ENCODE results near the gene STN1. TPM values are rescaled to one million over a fixed set of nuclear protein-coding genes. Genes with fewer than 3 reads are reported as not detected.

The STN1 gene
- total and polyA plus RNA-seq, 12 donors, result 16.5 to 38.7 (median 31.4) TPM

DNA sequence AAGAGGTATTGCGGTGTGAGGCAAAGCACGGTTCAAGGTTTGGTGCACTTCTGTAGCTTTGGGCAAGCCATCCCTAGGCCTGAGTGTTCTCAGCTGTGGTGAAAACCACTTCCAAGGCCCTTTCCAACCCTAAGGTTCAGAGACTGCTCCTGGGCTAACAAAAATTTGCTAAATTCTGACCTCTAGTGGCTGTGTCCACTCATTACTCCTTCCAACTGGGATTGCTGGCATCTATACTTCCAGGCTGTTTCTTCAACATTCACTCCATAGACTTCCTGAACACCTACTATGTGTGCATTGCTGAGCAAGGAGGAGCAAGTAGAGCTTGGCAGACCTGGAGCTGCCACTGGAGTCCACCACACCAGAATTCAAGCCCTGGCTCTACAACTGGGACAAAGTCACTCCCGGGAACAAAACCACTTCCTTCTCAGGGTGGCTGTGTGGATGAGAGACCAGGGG is 33.3 kb downstream of the STN1 start:
- ATAC-seq (peak; percentile 19 to 61 (median 42)), DNase-seq (peak in 1 of 2 donors; percentile 32)
- WGBS, 2 donors, result 64 to 68% methylated on average over 3 of the region's 3 CpGs
- no peaks in the 10 kb centered on the region for H3K27me3 ChIP-seq
- peaks cover 9 to 56% (median 27%) of the 10 kb centered on the region in 9 donors for H3K4me1 ChIP-seq
- H3K27ac ChIP-seq, result peak overlapping the region in 3 of 10 donors; percentile 24 to 46 (median 40)
- no peaks in the 10 kb centered on the region for H3K9me3 ChIP-seq
- no peak overlapping the region for H3K4me3 ChIP-seq
- intact Hi-C loops (cut with DNase I), result loop anchor here (1.0 to 10.0 kb wide), 14 partner anchors 100 to 460 kb away; partner anchors contain the start of gene SFR1 (in 5 of the 10)
- TF ChIP-seq, protein P1, sequence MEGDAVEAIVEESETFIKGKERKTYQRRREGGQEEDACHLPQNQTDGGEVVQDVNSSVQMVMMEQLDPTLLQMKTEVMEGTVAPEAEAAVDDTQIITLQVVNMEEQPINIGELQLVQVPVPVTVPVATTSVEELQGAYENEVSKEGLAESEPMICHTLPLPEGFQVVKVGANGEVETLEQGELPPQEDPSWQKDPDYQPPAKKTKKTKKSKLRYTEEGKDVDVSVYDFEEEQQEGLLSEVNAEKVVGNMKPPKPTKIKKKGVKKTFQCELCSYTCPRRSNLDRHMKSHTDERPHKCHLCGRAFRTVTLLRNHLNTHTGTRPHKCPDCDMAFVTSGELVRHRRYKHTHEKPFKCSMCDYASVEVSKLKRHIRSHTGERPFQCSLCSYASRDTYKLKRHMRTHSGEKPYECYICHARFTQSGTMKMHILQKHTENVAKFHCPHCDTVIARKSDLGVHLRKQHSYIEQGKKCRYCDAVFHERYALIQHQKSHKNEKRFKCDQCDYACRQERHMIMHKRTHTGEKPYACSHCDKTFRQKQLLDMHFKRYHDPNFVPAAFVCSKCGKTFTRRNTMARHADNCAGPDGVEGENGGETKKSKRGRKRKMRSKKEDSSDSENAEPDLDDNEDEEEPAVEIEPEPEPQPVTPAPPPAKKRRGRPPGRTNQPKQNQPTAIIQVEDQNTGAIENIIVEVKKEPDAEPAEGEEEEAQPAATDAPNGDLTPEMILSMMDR (IDR thresholded peaks at IDR 0.05), result peak; percentile 49 to 85 (median 74)
- peaks cover 0 to 80% (median 33%) of the 10 kb centered on the region in 9 donors for H3K36me3 ChIP-seq

DNA sequence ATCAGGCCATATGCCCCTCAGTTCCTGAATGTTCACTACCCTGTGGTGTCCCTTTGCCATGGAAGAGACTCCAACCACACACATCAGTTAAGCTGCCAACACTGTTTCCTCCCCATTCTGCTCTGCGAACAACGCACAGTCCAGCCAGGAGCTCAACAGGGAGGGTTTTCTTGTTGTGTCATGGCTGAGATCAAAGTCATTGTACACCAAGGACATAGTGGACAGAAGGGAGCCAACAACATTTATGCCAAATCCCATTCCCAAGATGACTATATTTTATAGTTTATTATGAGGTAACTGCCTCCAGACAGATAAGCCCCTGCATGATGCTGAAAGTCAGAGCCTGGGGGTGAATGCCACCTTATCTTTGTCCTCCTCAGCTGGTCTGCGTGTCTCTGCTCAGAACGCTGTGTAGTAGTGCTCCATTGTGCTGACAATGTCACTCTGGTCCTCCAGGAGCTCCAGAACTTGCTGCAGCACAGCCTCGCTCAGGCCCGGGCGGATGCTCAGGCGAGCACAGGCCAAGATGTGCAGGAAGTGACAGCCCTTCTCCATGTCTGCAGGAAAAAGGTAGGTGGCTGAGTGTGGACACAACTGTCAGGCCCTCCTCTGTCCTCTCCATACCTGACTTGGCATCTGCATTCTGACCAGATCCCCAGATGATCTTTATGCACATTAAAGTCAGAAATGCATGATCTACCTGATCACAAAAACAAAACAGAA is 35.5 kb downstream of the STN1 start:
- ATAC-seq (peak in 6 of 8 donors; percentile 24 to 45 (median 33)), DNase-seq (no peak)
- 60 to 77% methylated on average over 8 of the region's 8 CpGs for whole genome bisulfite sequencing, 2 donors
- H3K4me3 ChIP-seq, result no peak overlapping the region
- TF ChIP-seq, protein P1 (IDR thresholded peaks at IDR 0.05), result no peak
- intact Hi-C loops (cut with DNase I), result loop anchor here in 7 of 10 donors (5.0 to 10.0 kb wide), 8 partner anchors 102 to 462 kb away; partner anchors contain the start of gene SFR1 (in 2 of the 7)
- H3K9me3 ChIP-seq, result no peaks in the 10 kb centered on the region
- peaks cover 0 to 34% (median 9%) of the 10 kb centered on the region in 9 donors for H3K4me1 ChIP-seq
- peaks cover 0 to 94% (median 36%) of the 10 kb centered on the region in 9 donors for H3K36me3 ChIP-seq
- H3K27ac ChIP-seq, result peak overlapping the region in 9 of 10 donors; percentile 12 to 69 (median 53)
- H3K27me3 ChIP-seq, result no peaks in the 10 kb centered on the region

DNA sequence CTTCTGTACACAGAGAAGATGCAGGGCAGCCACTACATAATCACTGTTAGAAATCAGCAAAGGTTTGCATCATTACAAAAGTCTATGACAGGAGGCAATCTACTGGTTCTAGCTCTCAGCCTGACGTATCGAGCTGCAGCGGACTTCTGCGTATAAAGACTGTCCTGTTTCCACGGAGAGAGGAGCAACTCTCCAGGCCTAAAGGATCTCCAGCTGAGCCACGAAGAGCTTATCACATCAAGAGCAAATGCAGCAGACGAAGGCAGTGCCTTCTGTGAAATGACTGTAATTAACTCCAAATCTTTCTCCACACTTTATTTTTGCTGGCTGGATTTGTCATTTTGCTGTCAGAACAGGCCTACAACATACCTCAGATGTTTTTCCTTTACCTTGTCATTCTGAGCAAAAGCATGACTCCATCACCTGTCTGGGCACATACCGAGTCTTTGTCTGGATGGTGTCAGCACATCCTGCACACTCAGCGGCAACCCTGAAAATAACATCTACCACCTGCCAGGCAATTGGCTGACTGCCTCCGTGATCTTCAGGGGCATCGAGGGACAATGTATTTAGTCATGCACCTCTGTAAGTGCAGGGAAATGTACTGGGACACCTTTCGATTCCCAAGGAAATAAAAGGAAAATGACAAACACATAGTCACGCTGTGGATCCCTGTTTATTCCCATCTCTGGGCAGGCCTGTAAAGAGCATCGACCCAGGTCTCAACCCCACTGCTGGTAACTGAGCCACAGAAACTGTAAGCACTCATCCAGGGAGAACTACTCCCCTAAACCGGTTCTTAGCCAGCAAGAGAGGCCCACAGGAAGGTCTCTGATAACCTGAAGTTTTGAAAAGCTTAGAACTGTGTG is 36.3 kb downstream of the STN1 start:
- H3K36me3 ChIP-seq, result peaks cover 0 to 94% (median 33%) of the 10 kb centered on the region in 9 donors
- no peaks in the 10 kb centered on the region for H3K27me3 ChIP-seq
- TF ChIP-seq, protein P1 (IDR thresholded peaks at IDR 0.05), result no peak
- 41 to 63% methylated on average over 15 of the region's 15 CpGs for WGBS, 2 donors
- H3K9me3 ChIP-seq, result no peaks in the 10 kb centered on the region
- peak overlapping the region in 9 of 10 donors; percentile 12 to 69 (median 54) for H3K27ac ChIP-seq
- ATAC-seq (peak; percentile 40 to 78 (median 66)), DNase-seq (peak; percentile 39 to 41)
- intact Hi-C loops (cut with DNase I), result loop anchor here in 7 of 10 donors (5.0 to 10.0 kb wide), 8 partner anchors 103 to 463 kb away; partner anchors contain the start of gene SFR1 (in 2 of the 7)
- peaks cover 0 to 32% (median 9%) of the 10 kb centered on the region in 9 donors for H3K4me1 ChIP-seq
- no peak overlapping the region for H3K4me3 ChIP-seq

DNA sequence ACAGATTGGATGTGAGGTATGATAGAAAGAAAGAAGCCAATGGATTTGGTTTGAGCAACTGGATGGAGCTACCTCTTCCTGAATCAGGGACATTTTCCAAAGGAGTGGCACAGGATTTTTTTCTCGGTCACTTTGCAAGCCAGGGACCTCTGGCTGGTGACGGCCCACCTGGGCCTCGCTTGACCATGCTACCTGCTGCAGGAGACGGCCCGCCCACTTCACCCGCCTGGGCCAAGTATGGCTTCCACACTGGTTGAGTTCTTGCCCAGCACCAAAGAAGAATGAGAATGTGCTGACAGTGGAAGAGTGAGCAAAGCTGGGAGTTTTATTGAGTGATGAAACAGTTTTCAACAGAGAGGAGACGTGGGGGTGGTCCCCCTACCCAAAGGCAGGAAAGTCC is 38.2 kb downstream of the STN1 start:
- peaks cover 0 to 26% (median 9%) of the 10 kb centered on the region in 9 donors for H3K4me1 ChIP-seq
- H3K36me3 ChIP-seq, result peaks cover 0 to 85% (median 33%) of the 10 kb centered on the region in 9 donors
- TF ChIP-seq, protein P1 (IDR thresholded peaks at IDR 0.05), result no peak
- WGBS, 2 donors, result 97 to 99% methylated on average over 7 of the region's 7 CpGs
- ATAC-seq (no peak), DNase-seq (no peak)
- H3K9me3 ChIP-seq, result no peaks in the 10 kb centered on the region
- no peak overlapping the region for H3K27ac ChIP-seq
- intact Hi-C loops (cut with DNase I), result loop anchor here in 7 of 10 donors (5.0 to 10.0 kb wide), 8 partner anchors 105 to 465 kb away; partner anchors contain the start of gene SFR1 (in 2 of the 7)
- no peak overlapping the region for H3K4me3 ChIP-seq
- no peaks in the 10 kb centered on the region for H3K27me3 ChIP-seq

All from heart right ventricle (tissue), 16 donors.